HepG2 (cell line): ENCODE data around the gene SLC2A4. TPM values are rescaled to one million over a fixed set of nuclear protein-coding genes. Genes with fewer than 3 reads are reported as not detected.

Source experiments
- BRD4 ChIP-seq: sonication (generic); formaldehyde crosslinking; IDR thresholded peaks from 2 replicates; pipeline ENCODE4 v1.4.0; 2020; ENCODE audit warnings: missing genetic modification reagents
- GATAD1 ChIP-seq: IDR thresholded peaks from 2 replicates; pipeline ENCODE4 v1.6.1; 2016; ENCODE audit warnings: missing genetic modification reagents, missing compliant biosample characterization
- GLI4 ChIP-seq: sonication (generic); formaldehyde crosslinking; IDR thresholded peaks from 2 replicates; pipeline ENCODE4 v1.5.1; 2020; ENCODE audit warnings: missing genetic modification reagents, mild to moderate bottlenecking, moderate library complexity, borderline replicate concordance
- JARID2 ChIP-seq: sonication (generic); formaldehyde crosslinking; IDR thresholded peaks from 2 replicates; pipeline ENCODE4 v1.8.1; 2023; ENCODE audit warnings: missing genetic modification reagents, inconsistent platforms; ENCODE audit not compliant: insufficient replicate concordance
- JUNB ChIP-seq: sonication (generic); formaldehyde crosslinking; IDR thresholded peaks from 2 replicates; pipeline ENCODE4 v1.8.0; 2022; ENCODE audit warnings: missing genetic modification reagents, mild to moderate bottlenecking, borderline replicate concordance
- REL ChIP-seq: sonication (generic); formaldehyde crosslinking; conservative IDR thresholded peaks from 2 replicates; pipeline ENCODE4 v1.8.0; 2022; ENCODE audit warnings: mild to moderate bottlenecking, missing genetic modification reagents, moderate library complexity
- RERE ChIP-seq: IDR thresholded peaks from 2 replicates; pipeline ENCODE4 v1.6.1; 2016; ENCODE audit warnings: low read depth, missing genetic modification reagents, missing compliant biosample characterization
- SP1 ChIP-seq, 2 experiments: fragments of 450-650 bp in 1 of 2; sonication (generic) in 1 of 2; formaldehyde crosslinking in 1 of 2; IDR thresholded peaks; 2 replicates each; pipeline versions ENCODE4 v1.4.0 to v1.6.1; 2016 to 2020; ENCODE audit warnings: missing genetic modification reagents in 1 of 2
- THAP8 ChIP-seq: sonication (generic); formaldehyde crosslinking; IDR thresholded peaks from 2 replicates; pipeline ENCODE4 v1.5.1; 2020; ENCODE audit warnings: missing genetic modification reagents, mild to moderate bottlenecking, borderline replicate concordance
- ZFP41 ChIP-seq: sonication (generic); formaldehyde crosslinking; IDR thresholded peaks from 2 replicates; pipeline ENCODE4 v1.4.0; 2020; ENCODE audit warnings: mild to moderate bottlenecking, missing genetic modification reagents, borderline replicate concordance
- ZNF253 ChIP-seq: sonication (generic); formaldehyde crosslinking; IDR thresholded peaks from 2 replicates; pipeline ENCODE4 v1.8.0; 2022; ENCODE audit warnings: mild to moderate bottlenecking, missing genetic modification reagents, borderline replicate concordance
- ZNF264 ChIP-seq: sonication (generic); formaldehyde crosslinking; IDR thresholded peaks from 2 replicates; pipeline ENCODE4 v1.4.0; 2020; ENCODE audit warnings: missing genetic modification reagents
- ZNF335 ChIP-seq: sonication (generic); formaldehyde crosslinking; IDR thresholded peaks from 2 replicates; pipeline ENCODE4 v1.4.0; 2020; ENCODE audit warnings: missing genetic modification reagents
- ZNF678 ChIP-seq: sonication (generic); formaldehyde crosslinking; IDR thresholded peaks from 2 replicates; pipeline ENCODE4 v1.4.0; 2020; ENCODE audit warnings: mild to moderate bottlenecking, missing genetic modification reagents
- ZNF746 ChIP-seq: sonication (generic); formaldehyde crosslinking; IDR thresholded peaks from 2 replicates; pipeline ENCODE4 v1.8.0; 2022; ENCODE audit warnings: mild to moderate bottlenecking, missing genetic modification reagents
- ZNF816 ChIP-seq: sonication (generic); formaldehyde crosslinking; IDR thresholded peaks from 2 replicates; pipeline ENCODE4 v1.8.0; 2022; ENCODE audit warnings: missing genetic modification reagents, mild to moderate bottlenecking, borderline replicate concordance
- ZSCAN21 ChIP-seq: sonication (generic); formaldehyde crosslinking; IDR thresholded peaks from 2 replicates; pipeline ENCODE4 v1.8.0; 2022; ENCODE audit warnings: mild to moderate bottlenecking, missing genetic modification reagents, moderate library complexity, borderline replicate concordance
- polyA plus RNA-seq, 8 experiments: library from polyadenylated mRNA; depleted of rRNA in 3 of 8; stranded (reverse) in 7 of 8; unstranded in 1 of 8; fragments of >200 nt; fragmentation: Illumina TruSeq in 4 of 8; extraction: Trizol in 4 of 8; gene quantifications; 2 replicates each; pipeline versions ENCODE4 v1.2.1 to v1.2.3, GENCODE V29; 2011 to 2016; ENCODE audit warnings: low read depth in 4 of 8, missing spikeins in 1 of 8, mixed read lengths in 1 of 8; ENCODE audit not compliant: insufficient read depth in 1 of 8
- total RNA-seq, 5 experiments: library from RNA; depleted of rRNA; stranded (reverse); fragments of >200 nt; fragmentation: Illumina TruSeq; extraction: Trizol; gene quantifications; 2 replicates each; pipeline ENCODE4 v1.2.3, GENCODE V29; 2016; ENCODE audit warnings: low read depth in 1 of 5
- TF ChIP-seq, protein P1 (sequence below): sonication (generic); formaldehyde crosslinking; conservative IDR thresholded peaks from 2 replicates; pipeline ENCODE4 v1.8.0; 2022; ENCODE audit warnings: missing genetic modification reagents
- TF ChIP-seq, protein P2 (sequence below): sonication (generic); formaldehyde crosslinking; IDR thresholded peaks from 2 replicates; pipeline ENCODE4 v1.8.1; 2023; ENCODE audit warnings: mild to moderate bottlenecking, inconsistent platforms, moderate library complexity, missing genetic modification reagents, borderline replicate concordance

Gene SLC2A4
- total and polyA plus RNA-seq, 2 of the 13 experiments (the other 11 are each of a cell fraction or from before 2014, with no cell fraction given) = 4.9 to 5.8 TPM

- TF ChIP-seq SP1 (IDR thresholded peaks at IDR 0.05) = no peak
- TF ChIP-seq SP1 (CRISPR knock-in tag; IDR thresholded peaks at IDR 0.05) = peak; percentile 49; the same call in 1 of the 2 replicates
- TF ChIP-seq ZNF678 = no peak
- TF ChIP-seq, protein P1, sequence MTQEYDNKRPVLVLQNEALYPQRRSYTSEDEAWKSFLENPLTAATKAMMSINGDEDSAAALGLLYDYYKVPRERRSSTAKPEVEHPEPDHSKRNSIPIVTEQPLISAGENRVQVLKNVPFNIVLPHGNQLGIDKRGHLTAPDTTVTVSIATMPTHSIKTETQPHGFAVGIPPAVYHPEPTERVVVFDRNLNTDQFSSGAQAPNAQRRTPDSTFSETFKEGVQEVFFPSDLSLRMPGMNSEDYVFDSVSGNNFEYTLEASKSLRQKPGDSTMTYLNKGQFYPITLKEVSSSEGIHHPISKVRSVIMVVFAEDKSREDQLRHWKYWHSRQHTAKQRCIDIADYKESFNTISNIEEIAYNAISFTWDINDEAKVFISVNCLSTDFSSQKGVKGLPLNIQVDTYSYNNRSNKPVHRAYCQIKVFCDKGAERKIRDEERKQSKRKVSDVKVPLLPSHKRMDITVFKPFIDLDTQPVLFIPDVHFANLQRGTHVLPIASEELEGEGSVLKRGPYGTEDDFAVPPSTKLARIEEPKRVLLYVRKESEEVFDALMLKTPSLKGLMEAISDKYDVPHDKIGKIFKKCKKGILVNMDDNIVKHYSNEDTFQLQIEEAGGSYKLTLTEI (CRISPR knock-in tag) = no peak
- TF ChIP-seq JUNB = no peak
- no peak for TF ChIP-seq ZNF816 (CRISPR knock-in tag)
- no peak for TF ChIP-seq ZNF335
- no peak for TF ChIP-seq RERE
- 0 out of 2 replicates have a peak, but pooled peaks have one; percentile 12 for TF ChIP-seq ZNF746 (CRISPR knock-in tag)
- TF ChIP-seq BRD4 (CRISPR knock-in tag) = no peak
- TF ChIP-seq ZSCAN21 = no peak
- TF ChIP-seq REL = no peak
- no peak for TF ChIP-seq ZNF253 (CRISPR knock-in tag)
- no peak for TF ChIP-seq ZNF264
- peak; percentile 70; the same call in 1 of the 2 replicates for TF ChIP-seq GATAD1 (CRISPR knock-in tag)
- no peak for TF ChIP-seq JARID2 (CRISPR knock-in tag)
- no peak for TF ChIP-seq GLI4 (CRISPR knock-in tag)
- TF ChIP-seq THAP8 (CRISPR knock-in tag) = no peak
- TF ChIP-seq ZFP41 = no peak
- TF ChIP-seq, protein P2, sequence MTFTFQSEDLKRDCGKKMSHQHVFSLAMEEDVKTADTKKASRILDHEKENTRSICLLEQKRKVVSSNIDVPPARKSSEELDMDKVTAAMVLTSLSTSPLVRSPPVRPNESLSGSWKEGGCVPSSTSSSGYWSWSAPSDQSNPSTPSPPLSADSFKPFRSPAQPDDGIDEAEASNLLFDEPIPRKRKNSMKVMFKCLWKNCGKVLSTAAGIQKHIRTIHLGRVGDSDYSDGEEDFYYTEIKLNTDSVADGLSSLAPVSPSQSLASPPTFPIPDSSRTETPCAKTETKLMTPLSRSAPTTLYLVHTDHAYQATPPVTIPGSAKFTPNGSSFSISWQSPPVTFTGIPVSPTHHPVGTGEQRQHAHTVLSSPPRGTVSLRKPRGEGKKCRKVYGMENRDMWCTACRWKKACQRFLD (CRISPR knock-in tag) = no peak
Measured at GRCh38 chr17:7308625-7309433, 27.3 kb downstream of the SLC2A4 start (continued).
